GM23338 (cell line): ENCODE measurements around the gene CDC40. TPM values are rescaled to one million over a fixed set of nuclear protein-coding genes. Genes with fewer than 3 reads are reported as not detected.

ENCODE experiments used
- ATAC-seq: fragments of 200-7000 bp; cut with Tn5 transposase; 3 replicates; pipeline ENCODE4 v1.9.1; 2020
- DNase-seq: peaks from one replicate; pipeline ENCODE4 v3.0.0-alpha.2; 2015; ENCODE audit warnings: low spot score
- H2AFZ ChIP-seq: fragments of 200-600 bp; sonication (generic); 2 replicates; pipeline ENCODE4 v1.8.0; 2016; ENCODE audit warnings: antibody characterized with exemption, mild to moderate bottlenecking, moderate library complexity
- H3F3A ChIP-seq: fragments of 200-600 bp; sonication (generic); replicated peaks from 2 replicates; pipeline ENCODE4 v1.8.0; 2017; ENCODE audit warnings: antibody characterized with exemption, mixed run types, low read depth
- H3K27ac ChIP-seq: fragments of 200-600 bp; sonication (generic); 2 replicates; pipeline ENCODE4 v1.6.1; 2016; ENCODE audit warnings: low read depth
- H3K27me3 ChIP-seq: fragments of 200-600 bp; sonication (generic); 2 replicates; pipeline ENCODE4 v1.8.0; 2016; ENCODE audit warnings: mild to moderate bottlenecking, mixed run types, moderate library complexity; ENCODE audit not compliant: insufficient read depth
- H3K36me3 ChIP-seq: fragments of 200-600 bp; sonication (generic); 2 replicates; pipeline ENCODE4 v1.8.0; 2016; ENCODE audit warnings: mild to moderate bottlenecking; ENCODE audit not compliant: insufficient read depth
- H3K4me1 ChIP-seq: fragments of 200-600 bp; sonication (generic); 2 replicates; pipeline ENCODE4 v1.8.0; 2016; ENCODE audit warnings: mild to moderate bottlenecking, moderate library complexity; ENCODE audit not compliant: insufficient read depth
- H3K4me2 ChIP-seq: fragments of 200-600 bp; sonication (generic); 2 replicates; pipeline ENCODE4 v1.7.1; 2017; ENCODE audit warnings: mixed run types
- H3K4me3 ChIP-seq: fragments of 200-600 bp; sonication (generic); 2 replicates; pipeline ENCODE4 v1.6.1; 2016; ENCODE audit warnings: mixed run types
- H3K79me2 ChIP-seq: fragments of 200-600 bp; sonication (generic); replicated peaks from 2 replicates; pipeline ENCODE4 v1.8.0; 2017; ENCODE audit warnings: mild to moderate bottlenecking; ENCODE audit not compliant: insufficient read depth
- H3K9me2 ChIP-seq: fragments of 200-600 bp; sonication (generic); 2 replicates; pipeline ENCODE4 v1.8.0; 2017; ENCODE audit not compliant: insufficient read depth
- H4K20me1 ChIP-seq: fragments of 200-600 bp; sonication (generic); replicated peaks from 2 replicates; pipeline ENCODE4 v1.8.0; 2017; ENCODE audit warnings: mild to moderate bottlenecking; ENCODE audit not compliant: insufficient read depth
- H3K27ac Mint-ChIP-seq: 2 replicates; pipeline ENCODE4 v1.8.0; 2020; ENCODE audit warnings: inconsistent platforms, mild to moderate bottlenecking, moderate library complexity, mixed read lengths
- H3K27me3 Mint-ChIP-seq: 3 replicates; pipeline ENCODE4 v1.8.0; 2022; ENCODE audit warnings: low read depth, mild to moderate bottlenecking, moderate library complexity, mixed read lengths, inconsistent platforms; ENCODE audit not compliant: insufficient read depth, poor library complexity
- H3K36me3 Mint-ChIP-seq: 3 replicates; pipeline ENCODE4 v1.8.0; 2021; ENCODE audit warnings: low read depth, mild to moderate bottlenecking, inconsistent platforms, moderate library complexity, mixed read lengths
- H3K4me1 Mint-ChIP-seq: 3 replicates; pipeline ENCODE4 v1.8.0; 2020; ENCODE audit warnings: mild to moderate bottlenecking, inconsistent platforms, mixed read lengths
- H3K4me3 Mint-ChIP-seq: 3 replicates; pipeline ENCODE4 v1.8.0; 2021; ENCODE audit warnings: moderate library complexity, mild to moderate bottlenecking, inconsistent platforms, mixed read lengths
- H3K9me3 Mint-ChIP-seq: 3 replicates; pipeline ENCODE4 v1.8.0; 2020; ENCODE audit warnings: moderate library complexity, mild to moderate bottlenecking, inconsistent platforms, mixed read lengths
- CREB1 ChIP-seq: fragments of 250-450 bp; sonication (Bioruptor Pico); IDR thresholded peaks from 2 replicates; pipeline ENCODE4 v1.5.0; 2020; ENCODE audit warnings: low read depth, mild to moderate bottlenecking, moderate library complexity
- EZH2 ChIP-seq: fragments of 200-600 bp; sonication (generic); IDR thresholded peaks from one replicate; pipeline ENCODE4 v1.8.0; 2017; ENCODE audit warnings: antibody characterized with exemption, mild to moderate bottlenecking, low read depth; ENCODE audit not compliant: unreplicated experiment
- EZH2phosphoT487 ChIP-seq: fragments of 200-600 bp; sonication (generic); IDR thresholded peaks from one replicate; pipeline ENCODE4 v1.8.1; 2018; ENCODE audit warnings: antibody characterized with exemption; ENCODE audit not compliant: unreplicated experiment
- JUNB ChIP-seq: IDR thresholded peaks from one replicate; pipeline ENCODE4 v1.6.1; 2016; ENCODE audit warnings: antibody characterized with exemption; ENCODE audit not compliant: unreplicated experiment
- NANOG ChIP-seq: IDR thresholded peaks from 2 replicates; pipeline ENCODE4 v1.6.1; 2016; ENCODE audit warnings: antibody characterized with exemption, borderline replicate concordance
- POLR2AphosphoS5 ChIP-seq: IDR thresholded peaks from 2 replicates; pipeline ENCODE4 v1.6.1; 2016; ENCODE audit warnings: antibody characterized with exemption, low read depth
- STAT1 ChIP-seq: IDR thresholded peaks from one replicate; pipeline ENCODE4 v1.6.1; 2016; ENCODE audit warnings: antibody characterized with exemption; ENCODE audit not compliant: unreplicated experiment
- ZNF114 ChIP-seq: fragments of 250-450 bp; sonication (Bioruptor Pico); IDR thresholded peaks from 2 replicates; pipeline ENCODE4 v1.5.0; 2020; ENCODE audit warnings: mild to moderate bottlenecking, moderate library complexity
- ZNF331 ChIP-seq: fragments of 250-450 bp; sonication (Bioruptor Pico); IDR thresholded peaks from 2 replicates; pipeline ENCODE4 v1.5.0; 2020; ENCODE audit warnings: low read depth, mild to moderate bottlenecking, moderate library complexity
- polyA plus RNA-seq: library from polyadenylated mRNA; unstranded; fragments of >200 nt; fragmentation: Nextera tagmentation; extraction: Ambion mirVana; gene quantifications from 2 replicates; pipeline ENCODE4 v1.2.1, GENCODE V29; 2016
- total RNA-seq: library from RNA; depleted of rRNA; stranded (reverse); fragments of >200 nt; shearing (Covaris generic); gene quantifications from 2 replicates; pipeline ENCODE4 v1.2.3, GENCODE V29; 2014
- TF ChIP-seq, protein P1 (sequence below): IDR thresholded peaks from 2 replicates; pipeline ENCODE4 v1.6.1; 2016; ENCODE audit warnings: antibody characterized with exemption
- TF ChIP-seq, protein P2 (sequence below), 2 experiments: fragments of 200-600 bp in 1 of 2; sonication (generic) in 1 of 2; conservative IDR thresholded peaks; 2 replicates each; pipeline versions ENCODE4 v1.5.1 to v1.6.1; 2016 to 2017; ENCODE audit warnings: antibody characterized with exemption in 2 of 2, low read depth in 2 of 2, mild to moderate bottlenecking in 2 of 2, moderate library complexity in 1 of 2
- TF ChIP-seq, protein P3 (sequence below): fragments of 250-450 bp; sonication (Bioruptor Pico); IDR thresholded peaks from 2 replicates; pipeline ENCODE4 v1.5.0; 2020; ENCODE audit warnings: mild to moderate bottlenecking, moderate library complexity
- TF ChIP-seq, protein P4 (sequence below): IDR thresholded peaks from one replicate; pipeline ENCODE4 v1.6.1; 2018; ENCODE audit warnings: antibody characterized with exemption; ENCODE audit not compliant: unreplicated experiment

The CDC40 gene
- total and polyA plus RNA-seq, 2 experiments from 2014 or later = 28.9 to 58.4 TPM

DNA sequence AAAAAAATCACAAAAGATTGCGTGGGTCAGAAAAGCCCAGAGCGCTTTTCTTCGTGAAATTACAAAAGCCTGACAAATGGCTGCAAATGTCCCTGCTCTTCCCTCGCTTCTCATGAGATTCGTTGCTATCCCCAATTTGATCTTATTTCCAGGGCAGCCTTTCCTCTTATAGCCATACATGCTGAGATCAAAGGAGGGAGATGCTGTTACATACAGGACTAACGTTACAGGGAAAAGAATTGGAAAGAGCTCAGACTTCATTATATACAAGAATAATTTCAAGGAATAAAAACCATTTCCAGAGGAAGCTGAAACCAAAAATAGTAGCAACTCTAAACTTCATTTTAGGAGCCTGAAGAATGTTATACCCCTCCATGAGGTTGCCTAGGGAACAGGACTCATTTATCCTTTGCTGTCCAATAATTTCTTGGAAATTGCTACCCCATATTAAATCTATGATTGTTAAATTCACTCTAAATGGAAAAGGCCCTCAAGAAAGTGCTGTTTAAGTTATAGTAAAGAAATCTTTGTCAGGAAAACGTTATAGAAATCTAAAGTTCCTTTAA is 97.0 kb downstream of the CDC40 start:
- TF ChIP-seq, protein P1, sequence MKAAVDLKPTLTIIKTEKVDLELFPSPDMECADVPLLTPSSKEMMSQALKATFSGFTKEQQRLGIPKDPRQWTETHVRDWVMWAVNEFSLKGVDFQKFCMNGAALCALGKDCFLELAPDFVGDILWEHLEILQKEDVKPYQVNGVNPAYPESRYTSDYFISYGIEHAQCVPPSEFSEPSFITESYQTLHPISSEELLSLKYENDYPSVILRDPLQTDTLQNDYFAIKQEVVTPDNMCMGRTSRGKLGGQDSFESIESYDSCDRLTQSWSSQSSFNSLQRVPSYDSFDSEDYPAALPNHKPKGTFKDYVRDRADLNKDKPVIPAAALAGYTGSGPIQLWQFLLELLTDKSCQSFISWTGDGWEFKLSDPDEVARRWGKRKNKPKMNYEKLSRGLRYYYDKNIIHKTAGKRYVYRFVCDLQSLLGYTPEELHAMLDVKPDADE = no peak
- TF ChIP-seq ZNF331 (CRISPR knock-in tag) (no peak), STAT1 (no peak), EZH2phosphoT487 (no peak), JUNB (no peak), EZH2 (no peak), ZNF114 (CRISPR knock-in tag) (no peak), NANOG (no peak), CREB1 (CRISPR knock-in tag) (no peak), POLR2AphosphoS5 (no peak)
- TF ChIP-seq, protein P2, sequence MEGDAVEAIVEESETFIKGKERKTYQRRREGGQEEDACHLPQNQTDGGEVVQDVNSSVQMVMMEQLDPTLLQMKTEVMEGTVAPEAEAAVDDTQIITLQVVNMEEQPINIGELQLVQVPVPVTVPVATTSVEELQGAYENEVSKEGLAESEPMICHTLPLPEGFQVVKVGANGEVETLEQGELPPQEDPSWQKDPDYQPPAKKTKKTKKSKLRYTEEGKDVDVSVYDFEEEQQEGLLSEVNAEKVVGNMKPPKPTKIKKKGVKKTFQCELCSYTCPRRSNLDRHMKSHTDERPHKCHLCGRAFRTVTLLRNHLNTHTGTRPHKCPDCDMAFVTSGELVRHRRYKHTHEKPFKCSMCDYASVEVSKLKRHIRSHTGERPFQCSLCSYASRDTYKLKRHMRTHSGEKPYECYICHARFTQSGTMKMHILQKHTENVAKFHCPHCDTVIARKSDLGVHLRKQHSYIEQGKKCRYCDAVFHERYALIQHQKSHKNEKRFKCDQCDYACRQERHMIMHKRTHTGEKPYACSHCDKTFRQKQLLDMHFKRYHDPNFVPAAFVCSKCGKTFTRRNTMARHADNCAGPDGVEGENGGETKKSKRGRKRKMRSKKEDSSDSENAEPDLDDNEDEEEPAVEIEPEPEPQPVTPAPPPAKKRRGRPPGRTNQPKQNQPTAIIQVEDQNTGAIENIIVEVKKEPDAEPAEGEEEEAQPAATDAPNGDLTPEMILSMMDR (conservative IDR thresholded peaks at IDR 0.05; ENCODE audit: low read depth in 2 of 2) = no peak
- TF ChIP-seq, protein P3, sequence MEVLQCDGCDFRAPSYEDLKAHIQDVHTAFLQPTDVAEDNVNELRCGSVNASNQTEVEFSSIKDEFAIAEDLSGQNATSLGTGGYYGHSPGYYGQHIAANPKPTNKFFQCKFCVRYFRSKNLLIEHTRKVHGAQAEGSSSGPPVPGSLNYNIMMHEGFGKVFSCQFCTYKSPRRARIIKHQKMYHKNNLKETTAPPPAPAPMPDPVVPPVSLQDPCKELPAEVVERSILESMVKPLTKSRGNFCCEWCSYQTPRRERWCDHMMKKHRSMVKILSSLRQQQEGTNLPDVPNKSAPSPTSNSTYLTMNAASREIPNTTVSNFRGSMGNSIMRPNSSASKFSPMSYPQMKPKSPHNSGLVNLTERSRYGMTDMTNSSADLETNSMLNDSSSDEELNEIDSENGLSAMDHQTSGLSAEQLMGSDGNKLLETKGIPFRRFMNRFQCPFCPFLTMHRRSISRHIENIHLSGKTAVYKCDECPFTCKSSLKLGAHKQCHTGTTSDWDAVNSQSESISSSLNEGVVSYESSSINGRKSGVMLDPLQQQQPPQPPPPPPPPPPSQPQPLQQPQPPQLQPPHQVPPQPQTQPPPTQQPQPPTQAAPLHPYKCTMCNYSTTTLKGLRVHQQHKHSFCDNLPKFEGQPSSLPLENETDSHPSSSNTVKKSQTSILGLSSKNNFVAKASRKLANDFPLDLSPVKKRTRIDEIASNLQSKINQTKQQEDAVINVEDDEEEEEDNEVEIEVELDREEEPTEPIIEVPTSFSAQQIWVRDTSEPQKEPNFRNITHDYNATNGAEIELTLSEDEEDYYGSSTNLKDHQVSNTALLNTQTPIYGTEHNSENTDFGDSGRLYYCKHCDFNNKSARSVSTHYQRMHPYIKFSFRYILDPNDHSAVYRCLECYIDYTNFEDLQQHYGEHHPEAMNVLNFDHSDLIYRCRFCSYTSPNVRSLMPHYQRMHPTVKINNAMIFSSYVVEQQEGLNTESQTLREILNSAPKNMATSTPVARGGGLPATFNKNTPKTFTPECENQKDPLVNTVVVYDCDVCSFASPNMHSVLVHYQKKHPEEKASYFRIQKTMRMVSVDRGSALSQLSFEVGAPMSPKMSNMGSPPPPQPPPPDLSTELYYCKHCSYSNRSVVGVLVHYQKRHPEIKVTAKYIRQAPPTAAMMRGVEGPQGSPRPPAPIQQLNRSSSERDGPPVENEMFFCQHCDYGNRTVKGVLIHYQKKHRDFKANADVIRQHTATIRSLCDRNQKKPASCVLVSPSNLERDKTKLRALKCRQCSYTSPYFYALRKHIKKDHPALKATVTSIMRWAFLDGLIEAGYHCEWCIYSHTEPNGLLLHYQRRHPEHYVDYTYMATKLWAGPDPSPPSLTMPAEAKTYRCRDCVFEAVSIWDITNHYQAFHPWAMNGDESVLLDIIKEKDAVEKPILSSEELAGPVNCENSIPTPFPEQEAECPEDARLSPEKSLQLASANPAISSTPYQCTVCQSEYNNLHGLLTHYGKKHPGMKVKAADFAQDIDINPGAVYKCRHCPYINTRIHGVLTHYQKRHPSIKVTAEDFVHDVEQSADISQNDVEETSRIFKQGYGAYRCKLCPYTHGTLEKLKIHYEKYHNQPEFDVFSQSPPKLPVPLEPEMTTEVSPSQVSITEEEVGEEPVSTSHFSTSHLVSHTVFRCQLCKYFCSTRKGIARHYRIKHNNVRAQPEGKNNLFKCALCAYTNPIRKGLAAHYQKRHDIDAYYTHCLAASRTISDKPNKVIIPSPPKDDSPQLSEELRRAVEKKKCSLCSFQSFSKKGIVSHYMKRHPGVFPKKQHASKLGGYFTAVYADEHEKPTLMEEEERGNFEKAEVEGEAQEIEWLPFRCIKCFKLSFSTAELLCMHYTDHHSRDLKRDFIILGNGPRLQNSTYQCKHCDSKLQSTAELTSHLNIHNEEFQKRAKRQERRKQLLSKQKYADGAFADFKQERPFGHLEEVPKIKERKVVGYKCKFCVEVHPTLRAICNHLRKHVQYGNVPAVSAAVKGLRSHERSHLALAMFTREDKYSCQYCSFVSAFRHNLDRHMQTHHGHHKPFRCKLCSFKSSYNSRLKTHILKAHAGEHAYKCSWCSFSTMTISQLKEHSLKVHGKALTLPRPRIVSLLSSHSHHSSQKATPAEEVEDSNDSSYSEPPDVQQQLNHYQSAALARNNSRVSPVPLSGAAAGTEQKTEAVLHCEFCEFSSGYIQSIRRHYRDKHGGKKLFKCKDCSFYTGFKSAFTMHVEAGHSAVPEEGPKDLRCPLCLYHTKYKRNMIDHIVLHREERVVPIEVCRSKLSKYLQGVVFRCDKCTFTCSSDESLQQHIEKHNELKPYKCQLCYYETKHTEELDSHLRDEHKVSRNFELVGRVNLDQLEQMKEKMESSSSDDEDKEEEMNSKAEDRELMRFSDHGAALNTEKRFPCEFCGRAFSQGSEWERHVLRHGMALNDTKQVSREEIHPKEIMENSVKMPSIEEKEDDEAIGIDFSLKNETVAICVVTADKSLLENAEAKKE = no peak
- TF ChIP-seq, protein P4, sequence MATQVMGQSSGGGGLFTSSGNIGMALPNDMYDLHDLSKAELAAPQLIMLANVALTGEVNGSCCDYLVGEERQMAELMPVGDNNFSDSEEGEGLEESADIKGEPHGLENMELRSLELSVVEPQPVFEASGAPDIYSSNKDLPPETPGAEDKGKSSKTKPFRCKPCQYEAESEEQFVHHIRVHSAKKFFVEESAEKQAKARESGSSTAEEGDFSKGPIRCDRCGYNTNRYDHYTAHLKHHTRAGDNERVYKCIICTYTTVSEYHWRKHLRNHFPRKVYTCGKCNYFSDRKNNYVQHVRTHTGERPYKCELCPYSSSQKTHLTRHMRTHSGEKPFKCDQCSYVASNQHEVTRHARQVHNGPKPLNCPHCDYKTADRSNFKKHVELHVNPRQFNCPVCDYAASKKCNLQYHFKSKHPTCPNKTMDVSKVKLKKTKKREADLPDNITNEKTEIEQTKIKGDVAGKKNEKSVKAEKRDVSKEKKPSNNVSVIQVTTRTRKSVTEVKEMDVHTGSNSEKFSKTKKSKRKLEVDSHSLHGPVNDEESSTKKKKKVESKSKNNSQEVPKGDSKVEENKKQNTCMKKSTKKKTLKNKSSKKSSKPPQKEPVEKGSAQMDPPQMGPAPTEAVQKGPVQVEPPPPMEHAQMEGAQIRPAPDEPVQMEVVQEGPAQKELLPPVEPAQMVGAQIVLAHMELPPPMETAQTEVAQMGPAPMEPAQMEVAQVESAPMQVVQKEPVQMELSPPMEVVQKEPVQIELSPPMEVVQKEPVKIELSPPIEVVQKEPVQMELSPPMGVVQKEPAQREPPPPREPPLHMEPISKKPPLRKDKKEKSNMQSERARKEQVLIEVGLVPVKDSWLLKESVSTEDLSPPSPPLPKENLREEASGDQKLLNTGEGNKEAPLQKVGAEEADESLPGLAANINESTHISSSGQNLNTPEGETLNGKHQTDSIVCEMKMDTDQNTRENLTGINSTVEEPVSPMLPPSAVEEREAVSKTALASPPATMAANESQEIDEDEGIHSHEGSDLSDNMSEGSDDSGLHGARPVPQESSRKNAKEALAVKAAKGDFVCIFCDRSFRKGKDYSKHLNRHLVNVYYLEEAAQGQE = no peak
- Histone ChIP-seq H3F3A (no peaks in the 10 kb centered on the region), H4K20me1 (no peaks in the 10 kb centered on the region), H3K27ac (no peak overlapping the region), H3K4me3 (no peak overlapping the region), H3K36me3 (no peaks in the 10 kb centered on the region), H3K4me2 (no peak overlapping the region), H3K9me2 (peaks cover 2% of the 10 kb centered on the region; the same call in 1 of the 2 replicates), H3K4me1 (peaks cover 4% of the 10 kb centered on the region; the same call in 1 of the 2 replicates), H2AFZ (no peak overlapping the region), H3K79me2 (no peaks in the 10 kb centered on the region), H3K27me3 (no peaks in the 10 kb centered on the region)
- H3K27me3 Mint-ChIP-seq = peaks cover 2% of the 10 kb centered on the region
- H3K9me3 Mint-ChIP-seq = peaks cover 4% of the 10 kb centered on the region; the same call in 2 of the 3 replicates
- DNase-seq (no peak), ATAC-seq (no peak)
- peaks cover 16% of the 10 kb centered on the region for H3K4me1 Mint-ChIP-seq
- H3K27ac Mint-ChIP-seq = no peak overlapping the region
- H3K4me3 Mint-ChIP-seq = no peak overlapping the region
- H3K36me3 Mint-ChIP-seq = no peaks in the 10 kb centered on the region; the same call in 1 of the 3 replicates
